Thymus (tissue), 11 donors: ENCODE measurements around the gene RFX1. TPM values are rescaled to one million over a fixed set of nuclear protein-coding genes. Genes with fewer than 3 reads are reported as not detected.

Experiments
- DNase-seq, 9 donors: peaks; one replicate each; pipeline ENCODE4 v3.0.0-alpha.2; 2013; ENCODE audit warnings: low spot score in 9 of 9, low read depth in 6 of 9, missing footprints in 1 of 9
- H3K27ac ChIP-seq, 2 donors: one replicate each; pipeline ENCODE4 v1.5.1; 2013; ENCODE audit warnings: control low read depth in 1 of 2, low read depth in 1 of 2, low read length in 1 of 2, mild to moderate bottlenecking in 1 of 2, moderate library complexity in 1 of 2
- H3K27me3 ChIP-seq, 2 donors: one replicate each; pipeline ENCODE4 v1.5.1; 2013; ENCODE audit warnings: low read length in 1 of 2; ENCODE audit not compliant: control insufficient read depth in 2 of 2, insufficient read depth in 1 of 2
- H3K36me3 ChIP-seq, 2 donors: one replicate each; pipeline ENCODE4 v1.5.1; 2013; ENCODE audit warnings: low read length in 1 of 2, mild to moderate bottlenecking in 1 of 2, moderate library complexity in 1 of 2; ENCODE audit not compliant: control insufficient read depth in 2 of 2, insufficient read depth in 2 of 2
- H3K4me1 ChIP-seq, 2 donors: one replicate each; pipeline ENCODE4 v1.5.1; 2013; ENCODE audit warnings: low read length in 2 of 2; ENCODE audit not compliant: control insufficient read depth in 2 of 2, insufficient read depth in 2 of 2
- H3K4me3 ChIP-seq, 2 donors: one replicate each; pipeline ENCODE4 v1.5.1; 2013; ENCODE audit warnings: low read length in 2 of 2, control low read depth in 1 of 2, mild to moderate bottlenecking in 1 of 2
- H3K9me3 ChIP-seq, 2 donors: one replicate each; pipeline ENCODE4 v1.5.1; 2013; ENCODE audit warnings: low read length in 1 of 2, mild to moderate bottlenecking in 1 of 2; ENCODE audit not compliant: control insufficient read depth in 2 of 2, insufficient read depth in 1 of 2
- WGBS: extraction: QIAGEN DNeasy Blood & Tissue Kit; methylation state at CpG from one replicate; pipeline ENCODE4 v1.1.7; 2013; 5-methylcytosine and 5-hydroxymethylcytosine counted together
- polyA plus RNA-seq: library from polyadenylated mRNA; stranded (reverse); fragments of 200-250 nt; gene quantifications from one replicate; pipeline ENCODE4 v1.2.3, GENCODE V29; 2013
- total RNA-seq: library from RNA; stranded (reverse); fragments of 120-200 nt; gene quantifications from one replicate; pipeline ENCODE4 v1.2.4, GENCODE V29; 2013
- donor health status: healthy.

Gene RFX1
- total and polyA plus RNA-seq, 2 donors: 1.2 to 5.7 TPM

- 94% methylated on average over 1 of the region's 1 CpG for WGBS
- DNase-seq: no peak
- H3K9me3 ChIP-seq: no peaks in the 10 kb centered on the region
- no peak overlapping the region for H3K27ac ChIP-seq
- peaks cover 3 to 20% of the 10 kb centered on the region in 2 donors for H3K27me3 ChIP-seq
- H3K4me1 ChIP-seq: peaks cover 0 to 4% of the 10 kb centered on the region in 2 donors
- no peaks in the 10 kb centered on the region for H3K36me3 ChIP-seq
- no peak overlapping the region for H3K4me3 ChIP-seq
Measured at GRCh38 chr19:13942023-13942684, 64.0 kb downstream of the RFX1 start.

DNA sequence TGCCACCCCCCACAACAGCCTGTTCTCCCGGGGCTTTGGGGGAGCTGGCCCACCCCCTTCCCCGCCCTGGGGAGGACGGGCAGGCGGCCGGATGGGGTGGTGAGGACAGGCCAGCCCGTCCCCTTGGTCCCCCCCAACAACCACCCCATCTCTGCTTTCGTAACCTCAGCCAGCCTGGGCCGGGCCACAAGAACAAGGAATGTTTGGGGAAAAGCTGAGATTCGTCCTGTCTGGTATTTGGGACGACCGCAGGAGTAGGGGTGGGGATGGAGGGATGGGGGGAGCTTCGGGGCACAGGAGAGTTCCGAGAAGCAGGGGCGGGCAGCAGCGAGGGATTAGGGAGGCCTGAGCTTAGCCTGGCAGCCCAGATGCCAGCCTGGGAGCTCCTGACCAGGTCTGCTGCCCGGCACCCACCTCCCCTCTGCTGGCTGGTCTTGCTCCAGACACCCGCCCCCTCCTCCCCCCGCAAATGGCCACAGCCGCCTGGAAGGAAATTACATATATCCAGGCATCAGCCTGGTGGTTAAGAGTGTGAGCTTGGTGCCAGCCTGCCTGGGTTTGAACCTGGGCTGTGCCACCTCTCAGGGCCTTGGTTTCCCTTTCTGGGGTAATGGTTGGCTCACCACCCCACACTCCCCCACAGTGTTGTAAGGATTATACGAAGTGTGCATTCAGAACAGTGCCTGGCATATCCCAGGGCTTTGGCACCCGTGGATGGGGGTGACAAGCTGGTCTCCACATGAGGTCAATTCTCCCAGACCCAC, 67.6 kb downstream of the RFX1 start, which contains the start of gene PODNL1:
TSS of gene PODNL1 (minus strand) at position 117 of the 764 bp plus-strand sequence. CDS start 236 bp downstream, outside the sequence.
- peaks cover 0 to 4% of the 10 kb centered on the region in 2 donors for H3K4me1 ChIP-seq
- no peaks in the 10 kb centered on the region for H3K36me3 ChIP-seq
- no peak within 1 kb of the TSS for H3K4me3 ChIP-seq
- DNase-seq: no peak
- H3K9me3 ChIP-seq: no peaks in the 10 kb centered on the region
- WGBS: 33% methylated on average over 21 of the region's 21 CpGs
- no peak within 1 kb of the TSS for H3K27ac ChIP-seq
- H3K27me3 ChIP-seq: peaks cover 3 to 27% of the 10 kb centered on the region in 2 donors

DNA sequence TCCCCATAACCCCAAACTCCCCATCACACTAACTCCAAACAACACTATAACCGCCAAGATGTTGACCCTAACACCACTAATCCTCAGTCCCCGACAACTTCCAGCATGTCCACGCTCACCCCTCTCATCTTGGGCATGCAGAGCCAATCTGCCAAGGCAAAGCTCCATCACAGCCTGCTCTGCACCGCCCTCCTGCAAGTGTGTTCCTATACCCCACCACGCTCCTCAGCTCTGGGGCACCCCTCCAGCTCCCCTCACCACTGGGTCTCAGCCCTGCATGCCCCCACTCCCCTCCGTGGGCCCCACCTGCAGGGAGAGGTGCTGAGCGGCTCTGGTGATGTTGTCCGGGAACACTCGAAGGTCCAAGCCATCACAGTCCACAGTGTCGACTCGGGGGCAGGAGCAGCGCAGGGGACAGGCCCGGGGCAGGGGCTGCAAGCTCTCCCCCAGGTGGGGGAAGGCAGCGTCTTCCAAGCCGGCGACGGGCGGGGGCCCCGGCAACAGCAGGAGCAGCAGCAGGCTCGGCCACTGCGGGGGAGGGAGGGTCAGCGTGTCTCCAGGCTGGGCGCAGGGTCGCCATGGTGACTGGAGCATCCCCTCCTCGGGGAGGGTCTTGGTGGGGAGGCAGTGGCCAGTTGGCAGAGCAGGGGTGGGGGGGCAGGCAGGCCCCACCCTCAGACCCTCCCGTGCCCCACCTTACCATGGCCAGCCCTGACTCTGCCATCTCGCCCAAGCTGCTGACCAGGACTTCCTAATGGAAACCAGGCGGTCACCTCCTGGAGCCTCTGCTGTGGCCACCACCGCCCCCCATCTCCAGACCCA, 68.4 kb downstream of the RFX1 start:
- Histone ChIP-seq H3K27me3 (peaks cover 3 to 27% of the 10 kb centered on the region in 2 donors), H3K27ac (no peak overlapping the region), H3K4me3 (no peak overlapping the region), H3K9me3 (no peaks in the 10 kb centered on the region), H3K36me3 (no peaks in the 10 kb centered on the region), H3K4me1 (peaks cover 0 to 4% of the 10 kb centered on the region in 2 donors)
- 31% methylated on average over 29 of the region's 29 CpGs for WGBS
- DNase-seq: no peak

DNA sequence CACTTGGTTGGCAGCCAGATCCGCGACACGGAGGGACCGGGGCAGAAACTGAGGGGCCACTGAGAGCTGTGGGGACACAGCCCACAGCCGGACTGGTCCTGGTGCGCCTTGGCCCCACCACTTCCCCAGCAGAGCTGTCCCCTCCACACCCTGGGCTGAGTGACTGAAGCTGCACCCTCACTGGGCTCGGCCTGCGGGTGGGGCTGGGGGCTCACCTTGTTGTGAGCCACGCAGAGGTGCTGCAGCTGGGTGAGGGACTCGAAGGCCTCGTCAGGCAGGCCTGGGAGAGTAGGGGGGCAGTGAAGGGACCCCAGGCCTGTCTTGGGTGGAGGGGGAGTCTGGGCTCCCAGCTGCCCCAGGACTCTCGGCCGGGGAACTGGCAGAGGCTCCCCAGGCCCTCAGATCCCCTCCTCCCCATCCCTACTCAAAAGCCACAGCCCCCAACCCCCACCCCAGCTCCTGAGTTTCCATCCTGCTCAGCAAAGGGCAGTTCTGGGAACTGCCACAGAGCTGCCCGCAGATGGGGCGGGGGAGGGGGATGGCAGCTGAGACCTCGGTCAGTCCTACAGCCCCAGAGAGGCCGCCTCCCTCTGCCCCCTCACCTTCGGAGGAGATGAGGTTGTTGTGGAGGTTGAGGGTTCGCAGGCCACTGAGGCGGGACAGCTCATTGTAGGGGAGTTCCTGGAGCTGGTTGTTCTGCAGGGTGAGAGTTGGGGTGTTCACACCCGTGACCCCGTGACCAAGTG, 70.2 kb downstream of the RFX1 start:
- Histone ChIP-seq H3K27ac (no peak overlapping the region), H3K4me1 (peaks cover 0 to 4% of the 10 kb centered on the region in 2 donors), H3K27me3 (peaks cover 3 to 27% of the 10 kb centered on the region in 2 donors), H3K4me3 (no peak overlapping the region), H3K36me3 (peaks cover 0 to 6% of the 10 kb centered on the region in 2 donors), H3K9me3 (no peaks in the 10 kb centered on the region)
- 89% methylated on average over 22 of the region's 22 CpGs for WGBS
- DNase-seq: no peak

- no peak for DNase-seq
- H3K36me3 ChIP-seq: peaks cover 4 to 16% of the 10 kb centered on the region in 2 donors
- H3K4me3 ChIP-seq: no peak overlapping the region
- WGBS: 97% methylated on average over 2 of the region's 2 CpGs
- peaks cover 0 to 4% of the 10 kb centered on the region in 2 donors for H3K4me1 ChIP-seq
- no peak overlapping the region for H3K27ac ChIP-seq
- peaks cover 3 to 27% of the 10 kb centered on the region in 2 donors for H3K27me3 ChIP-seq
- H3K9me3 ChIP-seq: no peaks in the 10 kb centered on the region
Measured at GRCh38 chr19:13934785-13935109, 71.4 kb downstream of the RFX1 start.

GRCh38 chr19:13932911-13933393, 73.2 kb downstream of the RFX1 start:
- H3K27me3 ChIP-seq: peaks cover 0 to 14% of the 10 kb centered on the region in 2 donors
- WGBS: 96% methylated on average over 42 of the region's 42 CpGs

GRCh38 chr19:13932149-13932637, 73.9 kb downstream of the RFX1 start:
- peaks cover 11 to 35% of the 10 kb centered on the region in 2 donors for H3K36me3 ChIP-seq
- no peak for DNase-seq
- H3K9me3 ChIP-seq: no peaks in the 10 kb centered on the region
- no peaks in the 10 kb centered on the region for H3K4me1 ChIP-seq
- no peak overlapping the region for H3K27ac ChIP-seq
- 99% methylated on average over 6 of the region's 6 CpGs for WGBS
- peaks cover 0 to 7% of the 10 kb centered on the region in 2 donors for H3K27me3 ChIP-seq
- H3K4me3 ChIP-seq: no peak overlapping the region

More at GRCh38 chr19:13932911-13933393, 73.2 kb downstream of the RFX1 start:
- H3K9me3 ChIP-seq: no peaks in the 10 kb centered on the region
- no peak for DNase-seq
- H3K27ac ChIP-seq: no peak overlapping the region
- H3K36me3 ChIP-seq: peaks cover 9 to 27% of the 10 kb centered on the region in 2 donors
- no peak overlapping the region for H3K4me3 ChIP-seq
- H3K4me1 ChIP-seq: peaks cover 0 to 4% of the 10 kb centered on the region in 2 donors

DNA sequence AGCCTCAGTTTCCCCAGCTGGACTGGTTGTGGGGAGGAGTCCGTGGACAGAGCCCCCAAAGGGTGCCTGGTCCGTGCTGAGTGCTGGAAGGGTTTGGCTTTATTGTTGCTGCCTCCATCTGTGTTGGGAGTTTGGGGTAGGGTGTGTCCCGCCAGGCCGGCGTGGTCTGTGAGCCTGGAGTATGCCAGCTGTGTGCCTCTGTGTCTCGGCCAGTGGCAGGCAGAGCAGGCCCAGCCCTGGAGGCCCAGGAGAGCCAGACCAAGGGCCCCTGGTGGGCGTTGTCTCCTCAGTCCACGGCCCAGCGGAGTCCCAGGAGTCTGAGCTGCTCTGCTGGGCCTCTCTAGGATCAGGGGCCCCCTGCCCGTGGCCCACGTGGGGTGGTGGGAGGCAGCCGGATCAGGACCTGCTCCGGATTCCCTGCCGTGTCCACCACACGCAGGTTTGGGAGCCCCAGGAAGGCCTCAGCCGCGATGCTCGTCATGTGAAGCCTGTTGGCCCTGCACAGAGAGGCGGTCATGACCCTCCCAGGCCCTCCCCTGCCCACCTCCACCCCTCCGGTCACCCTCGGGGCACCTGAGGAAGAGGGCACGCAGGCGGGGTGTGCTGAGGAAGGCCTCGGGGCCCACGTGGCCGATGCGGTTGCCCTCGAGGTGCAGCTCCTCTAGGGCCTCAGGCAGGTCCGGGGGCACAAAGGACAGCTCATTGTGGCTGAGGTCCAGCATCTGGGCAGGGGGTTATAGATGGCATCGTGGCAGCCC, 74.5 kb downstream of the RFX1 start:
- WGBS: 95% methylated on average over 30 of the region's 30 CpGs
- no peak for DNase-seq
- H3K4me1 ChIP-seq: no peaks in the 10 kb centered on the region
- H3K4me3 ChIP-seq: no peak overlapping the region
- H3K27me3 ChIP-seq: peaks cover 0 to 6% of the 10 kb centered on the region in 2 donors
- H3K9me3 ChIP-seq: no peaks in the 10 kb centered on the region
- H3K27ac ChIP-seq: no peak overlapping the region
- peaks cover 11 to 41% of the 10 kb centered on the region in 2 donors for H3K36me3 ChIP-seq
